ENCODE measurements around the gene SMIM44.

Gene SMIM44

GRCh38 chr19:3466635-3467034, 16.6 kb downstream of the SMIM44 start:
- no peak overlapping the region for H3K4me3 ChIP-seq (ENCODE audit: low read depth, low read length)
- ChIA-PET POLR2A (no interaction called here), CTCF (no interaction called here)
- no peak for DNase-seq (ENCODE audit: low read depth, low spot score)
- TF ChIP-seq CTCF (IDR thresholded peaks at IDR 0.05; ENCODE audit: insufficient read depth, low read length, missing control alignments) = no peak

DNA sequence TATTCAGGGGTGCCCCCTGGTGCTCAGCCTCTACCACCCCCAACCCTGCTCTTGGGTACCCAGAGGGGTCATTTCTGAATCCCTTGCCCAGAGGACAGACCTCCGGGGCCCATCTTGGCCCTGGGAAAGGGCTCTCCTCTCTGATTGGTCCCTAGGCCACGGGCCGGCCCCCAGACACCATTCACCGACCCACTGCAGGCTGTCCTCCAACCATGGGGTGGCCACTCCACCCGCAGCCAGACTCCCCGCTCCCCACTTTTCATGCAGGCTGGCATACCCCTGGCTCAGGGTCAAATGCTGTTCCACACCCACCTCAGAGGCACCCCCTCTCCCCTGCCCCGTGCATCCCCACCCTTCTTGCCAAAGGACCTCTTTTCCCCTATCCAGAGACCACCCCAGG, 17.7 kb downstream of the SMIM44 start:
- ChIA-PET CTCF (interaction anchor here (1.1 kb wide), 1 partner anchor 140 kb away, joined by 3 read pairs; no protein-coding TSS in a partner anchor), POLR2A (no interaction called here)
- no peak for DNase-seq (ENCODE audit: low read depth, low spot score)
- no peak for TF ChIP-seq CTCF (IDR thresholded peaks at IDR 0.05; ENCODE audit: insufficient read depth, low read length, missing control alignments)
- H3K4me3 ChIP-seq (ENCODE audit: low read depth, low read length) = no peak overlapping the region

DNA sequence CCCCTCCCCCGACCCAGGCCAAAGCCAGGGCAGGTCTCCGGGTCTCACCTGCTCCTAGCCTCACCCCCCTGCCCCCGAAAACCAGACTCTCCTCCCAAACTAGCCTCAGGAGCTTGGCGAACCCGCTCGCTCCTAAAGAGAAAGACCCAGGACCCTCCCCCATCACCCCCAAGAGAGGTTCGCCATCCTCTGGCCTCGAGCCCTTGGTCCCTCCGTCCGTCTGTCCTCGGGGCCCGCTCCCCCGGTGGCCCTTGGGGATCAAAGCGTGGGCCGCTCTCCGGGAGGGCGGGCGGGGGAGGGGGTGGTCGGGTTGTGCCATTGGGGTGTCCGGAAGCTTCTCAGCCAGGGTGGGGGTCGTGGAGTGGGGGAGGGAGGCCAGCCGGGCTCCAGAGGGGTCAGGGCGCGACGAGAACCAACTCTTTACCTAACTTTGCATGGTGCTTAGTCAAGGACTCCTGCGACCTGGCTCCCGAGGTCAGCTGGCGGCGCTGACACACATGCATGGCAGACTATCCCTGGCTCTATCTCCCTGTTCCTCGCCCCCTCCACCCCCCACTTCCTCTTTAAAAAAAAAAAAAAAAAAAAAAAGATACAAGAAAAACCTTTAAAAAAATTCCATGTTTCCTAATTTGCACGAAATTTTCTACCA, 18.5 kb downstream of the SMIM44 start:
- H3K4me3 ChIP-seq (ENCODE audit: low read depth, low read length) = no peak overlapping the region
- POLR2A ChIA-PET = no interaction called here
- CTCF ChIA-PET = interaction anchor here (1.1 to 1.8 kb wide), 2 partner anchors 8 to 139 kb away, joined by 3 to 16 read pairs; no protein-coding TSS in a partner anchor
- DNase-seq (ENCODE audit: low read depth, low spot score) = no peak
- no peak for TF ChIP-seq CTCF (IDR thresholded peaks at IDR 0.05; ENCODE audit: insufficient read depth, low read length, missing control alignments)

GRCh38 chr19:3463714-3464586, 19.3 kb downstream of the SMIM44 start:
- DNase-seq (ENCODE audit: low read depth, low spot score) = no peak
- H3K4me3 ChIP-seq (ENCODE audit: low read depth, low read length) = no peak overlapping the region

DNA sequence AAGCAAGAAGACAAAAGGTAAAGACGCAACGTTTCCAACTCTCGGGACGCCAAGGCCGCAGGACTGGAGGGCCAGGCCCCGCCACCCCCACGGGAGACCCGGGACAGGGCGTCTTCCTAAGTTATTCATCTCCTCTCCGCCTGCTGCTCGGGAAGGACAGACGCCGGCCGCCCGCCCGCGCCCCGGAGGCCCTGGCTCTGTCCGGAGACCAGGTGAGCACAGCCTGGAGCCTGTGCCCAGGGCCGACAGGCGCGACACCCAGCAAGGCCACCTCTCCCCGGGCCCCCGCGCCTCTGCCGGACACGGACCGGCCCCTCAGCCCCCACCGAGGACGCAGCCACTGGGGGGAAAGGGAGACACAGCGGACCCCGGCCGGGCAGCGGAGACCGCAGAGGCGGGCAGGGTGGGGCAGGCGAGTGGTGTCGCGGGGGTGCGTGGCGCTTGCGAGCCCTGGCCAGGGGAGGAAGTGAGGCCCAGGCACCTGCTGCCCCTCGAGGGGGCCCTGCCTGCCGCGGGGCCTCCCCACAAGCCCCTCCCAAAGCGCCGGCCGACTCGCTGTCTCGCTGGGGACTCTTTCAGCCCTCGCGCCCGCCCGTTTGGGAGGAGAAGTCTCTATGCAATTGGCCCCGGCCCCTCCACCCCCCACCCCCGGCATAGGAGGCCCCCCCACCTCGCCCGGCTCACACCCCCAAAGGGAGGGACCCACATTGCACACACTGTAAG, 20.1 kb downstream of the SMIM44 start:
- POLR2A ChIA-PET = no interaction called here
- CTCF ChIA-PET = interaction anchor here (1.8 kb wide), 1 partner anchor 10 kb away, joined by 16 read pairs; no protein-coding TSS in a partner anchor
- H3K4me3 ChIP-seq (ENCODE audit: low read depth, low read length) = no peak overlapping the region
- no peak for DNase-seq (ENCODE audit: low read depth, low spot score)
- no peak for TF ChIP-seq CTCF (IDR thresholded peaks at IDR 0.05; ENCODE audit: insufficient read depth, low read length, missing control alignments)

More at GRCh38 chr19:3463714-3464586, 19.3 kb downstream of the SMIM44 start:
- ChIA-PET CTCF (interaction anchor here (1.1 to 1.8 kb wide), 2 partner anchors 9 to 139 kb away, joined by 3 to 16 read pairs; no protein-coding TSS in a partner anchor), POLR2A (no interaction called here)
- TF ChIP-seq CTCF (IDR thresholded peaks at IDR 0.05; ENCODE audit: insufficient read depth, low read length, missing control alignments) = no peak

Data from AG04449 (cell line).